A673 (cell line): ENCODE results near the gene SMYD3. TPM values are rescaled to one million over a fixed set of nuclear protein-coding genes. Genes with fewer than 3 reads are reported as not detected.

ENCODE experiments used
- BruUV-seq: library from RNA; stranded (reverse); fragments of 400-500 nt; replicated peaks from 2 replicates; lab custom pipeline; 2021; lab: Mats Ljungman, UMichigan
- CTCF ChIA-PET: fragments of 300-600 bp; sonication (Branson Sonifier 250); formaldehyde crosslinking; loops from one replicate; lab custom pipeline; 2022; ENCODE audit warnings: antibody characterized with exemption; lab: Charles Lee
- POLR2A ChIA-PET: fragments of 300-600 bp; sonication (Branson Sonifier 250); formaldehyde crosslinking; loops from one replicate; lab custom pipeline; 2022; ENCODE audit warnings: antibody characterized with exemption; ENCODE audit not compliant: low non-redundant PET; lab: Charles Lee
- DNase-seq: peaks from one replicate; pipeline ENCODE4 v3.0.0-alpha.2; 2015; ENCODE audit warnings: low spot score
- H3K27ac ChIP-seq: fragments of 200-600 bp; sonication (generic); 2 replicates; pipeline ENCODE4 v1.5.1; 2016; ENCODE audit warnings: mixed run types, low read depth, mild to moderate bottlenecking, mixed read lengths, antibody characterized with exemption, low read length; ENCODE audit not compliant: poor library complexity, severe bottlenecking
- H3K27me3 ChIP-seq: fragments of 200-600 bp; sonication (generic); replicated peaks from 2 replicates; pipeline ENCODE4 v1.6.1; 2017; ENCODE audit warnings: mixed run types, low read depth, mild to moderate bottlenecking, mixed read lengths, antibody characterized with exemption, low read length; ENCODE audit not compliant: insufficient read depth, poor library complexity
- H3K36me3 ChIP-seq: fragments of 200-600 bp; sonication (generic); 2 replicates; pipeline ENCODE4 v1.6.1; 2016; ENCODE audit warnings: mixed run types, mild to moderate bottlenecking, mixed read lengths, antibody characterized with exemption, low read length; ENCODE audit not compliant: insufficient read depth, poor library complexity, severe bottlenecking
- H3K4me1 ChIP-seq: fragments of 200-600 bp; sonication (generic); 2 replicates; pipeline ENCODE4 v1.6.1; 2017; ENCODE audit warnings: mixed run types, mild to moderate bottlenecking, mixed read lengths, antibody characterized with exemption, low read length; ENCODE audit not compliant: insufficient read depth, poor library complexity, severe bottlenecking
- H3K4me3 ChIP-seq: fragments of 200-600 bp; sonication (generic); 2 replicates; pipeline ENCODE4 v1.5.1; 2016; ENCODE audit warnings: low read depth, mixed run types, mild to moderate bottlenecking, mixed read lengths, low read length; ENCODE audit not compliant: poor library complexity, severe bottlenecking
- H3K9me3 ChIP-seq: fragments of 200-600 bp; sonication (generic); 2 replicates; pipeline ENCODE4 v1.6.1; 2016; ENCODE audit warnings: mixed run types, low read depth, mild to moderate bottlenecking, mixed read lengths, antibody characterized with exemption, low read length; ENCODE audit not compliant: poor library complexity, severe bottlenecking
- CTCF ChIP-seq: fragments of 300-800, 200-600 bp; sonication (generic); conservative IDR thresholded peaks from 2 replicates; pipeline ENCODE4 v1.5.1; 2017; ENCODE audit warnings: low read depth, mild to moderate bottlenecking, antibody characterized with exemption, low read length, moderate library complexity, mixed read lengths
- EZH2 ChIP-seq: fragments of 200-600 bp; sonication (generic); IDR thresholded peaks from 2 replicates; pipeline ENCODE4 v1.6.1; 2017; ENCODE audit warnings: borderline replicate concordance, low read depth, mild to moderate bottlenecking, mixed read lengths, antibody characterized with exemption, low read length; ENCODE audit not compliant: poor library complexity, severe bottlenecking
- intact Hi-C: fragments of 100-400 bp; cut with micrococcal nuclease; formaldehyde crosslinking; loops from one replicate; pipeline ENCODE4 v1.10.0; 2022; ENCODE audit not compliant: unreplicated experiment
- total RNA-seq: library from RNA; stranded (reverse); gene quantifications from 2 replicates; pipeline ENCODE4 v1.2.3, GENCODE V29; 2021

Gene SMYD3
- total RNA-seq, 1 experiment from 2014 or later: 29.0 TPM

- no peaks in the 10 kb centered on the region for H3K36me3 ChIP-seq
- intact Hi-C loops: no loop called here
- no peak overlapping the region for H3K27ac ChIP-seq
- BruUV-seq: no TSS peak
- no peaks in the 10 kb centered on the region for H3K9me3 ChIP-seq
- ChIA-PET CTCF (no interaction called here), POLR2A (no interaction called here)
- H3K27me3 ChIP-seq: no peaks in the 10 kb centered on the region
- peak; percentile 53 for DNase-seq
- TF ChIP-seq CTCF (no peak), EZH2 (no peak)
- H3K4me3 ChIP-seq: no peak overlapping the region
- peaks cover 38% of the 10 kb centered on the region for H3K4me1 ChIP-seq
Observed at GRCh38 chr1:246304484-246305259, 202.4 kb downstream of the SMYD3 start.

GRCh38 chr1:246302711-246303317 is 204.3 kb downstream of the SMYD3 start:
- no peak for TF ChIP-seq EZH2
- no peak for TF ChIP-seq CTCF
- intact Hi-C loops: no loop called here
- Histone ChIP-seq H3K27ac (no peak overlapping the region), H3K4me1 (peaks cover 38% of the 10 kb centered on the region), H3K9me3 (no peaks in the 10 kb centered on the region), H3K36me3 (no peaks in the 10 kb centered on the region), H3K4me3 (no peak overlapping the region), H3K27me3 (no peaks in the 10 kb centered on the region)
- CTCF ChIA-PET: no interaction called here
- no peak for DNase-seq
- POLR2A ChIA-PET: no interaction called here
- no TSS peak for BruUV-seq

GRCh38 chr1:246302251-246302625 is 204.8 kb downstream of the SMYD3 start:
- no TSS peak for BruUV-seq
- Histone ChIP-seq H3K9me3 (no peaks in the 10 kb centered on the region), H3K4me1 (peaks cover 38% of the 10 kb centered on the region), H3K4me3 (no peak overlapping the region), H3K27me3 (no peaks in the 10 kb centered on the region), H3K36me3 (no peaks in the 10 kb centered on the region), H3K27ac (no peak overlapping the region)
- no peak for DNase-seq
- intact Hi-C loops: no loop called here
- ChIA-PET CTCF (no interaction called here), POLR2A (no interaction called here)
- TF ChIP-seq EZH2 (no peak), CTCF (no peak)
